A673 (cell line): ENCODE data around the gene PTGDR2.

Source experiments
- EZH2 ChIP-seq: fragments of 200-600 bp; sonication (generic); IDR thresholded peaks from 2 replicates; pipeline ENCODE4 v1.6.1; 2017; ENCODE audit warnings: borderline replicate concordance, low read depth, mild to moderate bottlenecking, mixed read lengths, antibody characterized with exemption, low read length; ENCODE audit not compliant: poor library complexity, severe bottlenecking
- TF ChIP-seq, protein P1 (sequence below): fragments of 300-800, 200-600 bp; sonication (generic); conservative IDR thresholded peaks from 2 replicates; pipeline ENCODE4 v1.5.1; 2017; ENCODE audit warnings: low read depth, mild to moderate bottlenecking, antibody characterized with exemption, low read length, moderate library complexity, mixed read lengths

DNA sequence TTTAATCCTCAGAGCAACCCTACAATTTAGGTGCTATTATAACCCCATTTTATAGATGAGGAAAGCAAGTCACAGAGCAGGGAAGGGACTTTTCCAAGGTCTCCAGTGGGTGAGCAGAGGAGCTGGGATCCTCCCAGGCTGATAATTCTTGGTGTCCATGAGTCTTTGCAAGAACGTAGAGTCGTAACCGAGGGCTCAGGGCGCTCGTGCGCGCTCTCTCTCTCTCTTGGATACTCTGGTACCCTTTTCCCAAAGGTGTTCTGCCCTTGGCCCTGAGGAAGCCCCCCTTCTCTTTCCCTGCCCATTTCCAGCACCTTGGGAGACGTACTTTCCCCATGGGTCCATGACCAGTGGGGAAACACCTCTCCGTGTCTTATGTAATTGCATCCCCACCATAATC lies 6.4 kb upstream of the PTGDR2 start:
- TF ChIP-seq, protein P1, sequence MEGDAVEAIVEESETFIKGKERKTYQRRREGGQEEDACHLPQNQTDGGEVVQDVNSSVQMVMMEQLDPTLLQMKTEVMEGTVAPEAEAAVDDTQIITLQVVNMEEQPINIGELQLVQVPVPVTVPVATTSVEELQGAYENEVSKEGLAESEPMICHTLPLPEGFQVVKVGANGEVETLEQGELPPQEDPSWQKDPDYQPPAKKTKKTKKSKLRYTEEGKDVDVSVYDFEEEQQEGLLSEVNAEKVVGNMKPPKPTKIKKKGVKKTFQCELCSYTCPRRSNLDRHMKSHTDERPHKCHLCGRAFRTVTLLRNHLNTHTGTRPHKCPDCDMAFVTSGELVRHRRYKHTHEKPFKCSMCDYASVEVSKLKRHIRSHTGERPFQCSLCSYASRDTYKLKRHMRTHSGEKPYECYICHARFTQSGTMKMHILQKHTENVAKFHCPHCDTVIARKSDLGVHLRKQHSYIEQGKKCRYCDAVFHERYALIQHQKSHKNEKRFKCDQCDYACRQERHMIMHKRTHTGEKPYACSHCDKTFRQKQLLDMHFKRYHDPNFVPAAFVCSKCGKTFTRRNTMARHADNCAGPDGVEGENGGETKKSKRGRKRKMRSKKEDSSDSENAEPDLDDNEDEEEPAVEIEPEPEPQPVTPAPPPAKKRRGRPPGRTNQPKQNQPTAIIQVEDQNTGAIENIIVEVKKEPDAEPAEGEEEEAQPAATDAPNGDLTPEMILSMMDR = no peak
- TF ChIP-seq EZH2 = no peak
